ENCODE results near the gene CNOT9.

The CNOT9 gene

DNA sequence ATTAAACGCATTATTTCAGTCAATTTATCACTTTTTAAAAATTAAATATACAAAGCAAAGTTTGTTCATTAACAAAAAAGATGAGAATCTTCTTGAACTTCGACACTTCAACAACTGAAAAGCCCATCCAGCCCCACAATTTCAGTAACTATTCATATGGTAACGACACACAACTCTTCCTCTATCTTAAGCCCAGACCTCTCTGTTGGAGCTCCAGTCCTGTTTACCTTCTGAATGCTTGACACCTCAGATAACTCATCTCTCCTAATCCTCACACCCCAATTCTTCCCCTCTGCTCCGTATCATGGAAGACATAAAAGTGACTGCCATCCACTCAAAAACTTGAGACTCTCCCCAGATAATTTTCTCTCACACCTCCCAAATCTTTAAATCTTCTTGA, 13.1 kb upstream of the CNOT9 start:
- no peak overlapping the region for H3K9ac ChIP-seq (ENCODE audit: low read depth, low read length, poor library complexity, severe bottlenecking)
- H3K36me3 ChIP-seq (ENCODE audit: insufficient read depth, low read length), result peaks cover 56% of the 10 kb centered on the region
- no peaks in the 10 kb centered on the region for H3K9me2 ChIP-seq (replicated peaks; ENCODE audit: low read depth, low read length)
- H3K4me3 ChIP-seq (ENCODE audit: low read length, poor library complexity, severe bottlenecking), result no peak overlapping the region
- H3K27me3 ChIP-seq (ENCODE audit: insufficient read depth, low read length, poor library complexity, severe bottlenecking), result no peaks in the 10 kb centered on the region
- TF ChIP-seq, protein P1, sequence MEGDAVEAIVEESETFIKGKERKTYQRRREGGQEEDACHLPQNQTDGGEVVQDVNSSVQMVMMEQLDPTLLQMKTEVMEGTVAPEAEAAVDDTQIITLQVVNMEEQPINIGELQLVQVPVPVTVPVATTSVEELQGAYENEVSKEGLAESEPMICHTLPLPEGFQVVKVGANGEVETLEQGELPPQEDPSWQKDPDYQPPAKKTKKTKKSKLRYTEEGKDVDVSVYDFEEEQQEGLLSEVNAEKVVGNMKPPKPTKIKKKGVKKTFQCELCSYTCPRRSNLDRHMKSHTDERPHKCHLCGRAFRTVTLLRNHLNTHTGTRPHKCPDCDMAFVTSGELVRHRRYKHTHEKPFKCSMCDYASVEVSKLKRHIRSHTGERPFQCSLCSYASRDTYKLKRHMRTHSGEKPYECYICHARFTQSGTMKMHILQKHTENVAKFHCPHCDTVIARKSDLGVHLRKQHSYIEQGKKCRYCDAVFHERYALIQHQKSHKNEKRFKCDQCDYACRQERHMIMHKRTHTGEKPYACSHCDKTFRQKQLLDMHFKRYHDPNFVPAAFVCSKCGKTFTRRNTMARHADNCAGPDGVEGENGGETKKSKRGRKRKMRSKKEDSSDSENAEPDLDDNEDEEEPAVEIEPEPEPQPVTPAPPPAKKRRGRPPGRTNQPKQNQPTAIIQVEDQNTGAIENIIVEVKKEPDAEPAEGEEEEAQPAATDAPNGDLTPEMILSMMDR (conservative IDR thresholded peaks at IDR 0.05; ENCODE audit: low read length), result no peak
- no peak for TF ChIP-seq EZH2phosphoT487 (IDR thresholded peaks at IDR 0.05; ENCODE audit: borderline replicate concordance)
- no peaks in the 10 kb centered on the region for H3F3A ChIP-seq (ENCODE audit: low read depth)
- no peak overlapping the region for H2AFZ ChIP-seq (ENCODE audit: low read length)
- peaks cover 10% of the 10 kb centered on the region for H3K4me1 ChIP-seq (ENCODE audit: insufficient read depth, low read length, poor library complexity, severe bottlenecking)
- H4K20me1 ChIP-seq (ENCODE audit: insufficient read depth, low read length, poor library complexity, severe bottlenecking), result peaks cover 2% of the 10 kb centered on the region
- no peaks in the 10 kb centered on the region for H3K9me3 ChIP-seq (ENCODE audit: insufficient read depth, low read depth, low read length)
- H3K79me2 ChIP-seq (ENCODE audit: insufficient read depth, low read length), result peaks cover 13% of the 10 kb centered on the region; the same call in 1 of the 2 replicates
- H3K4me2 ChIP-seq (ENCODE audit: low read depth, low read length, poor library complexity, severe bottlenecking), result no peak overlapping the region

DNA sequence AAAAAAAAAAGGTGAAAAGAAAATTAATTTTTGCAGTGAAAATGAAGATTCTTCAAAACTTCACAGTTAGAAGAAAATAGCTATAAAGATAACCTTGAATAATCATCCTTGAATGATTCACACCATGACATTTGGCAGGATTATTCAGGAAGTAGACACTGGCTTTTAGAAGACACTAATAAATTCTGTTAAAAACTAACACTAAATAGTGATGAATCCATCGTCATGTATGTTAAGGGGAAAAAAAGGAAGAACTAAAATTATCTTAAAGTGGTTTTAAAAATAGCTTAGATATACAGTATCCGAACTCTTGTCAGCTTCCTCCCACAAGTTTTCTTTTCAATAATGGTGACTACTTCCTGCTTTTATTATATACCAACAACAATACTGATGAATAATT, 10.7 kb upstream of the CNOT9 start:
- Histone ChIP-seq H3K9ac (ENCODE audit: low read depth, low read length, poor library complexity, severe bottlenecking) (no peak overlapping the region), H3K9me3 (ENCODE audit: insufficient read depth, low read depth, low read length) (no peaks in the 10 kb centered on the region), H3K4me2 (ENCODE audit: low read depth, low read length, poor library complexity, severe bottlenecking) (no peak overlapping the region), H3K79me2 (ENCODE audit: insufficient read depth, low read length) (peaks cover 26% of the 10 kb centered on the region), H3F3A (ENCODE audit: low read depth) (no peaks in the 10 kb centered on the region), H2AFZ (ENCODE audit: low read length) (no peak overlapping the region), H3K4me1 (ENCODE audit: insufficient read depth, low read length, poor library complexity, severe bottlenecking) (peaks cover 22% of the 10 kb centered on the region), H3K27me3 (ENCODE audit: insufficient read depth, low read length, poor library complexity, severe bottlenecking) (no peaks in the 10 kb centered on the region), H3K36me3 (ENCODE audit: insufficient read depth, low read length) (peaks cover 33% of the 10 kb centered on the region), H3K9me2 (replicated peaks; ENCODE audit: low read depth, low read length) (no peaks in the 10 kb centered on the region), H4K20me1 (ENCODE audit: insufficient read depth, low read length, poor library complexity, severe bottlenecking) (peaks cover 19% of the 10 kb centered on the region), H3K4me3 (ENCODE audit: low read length, poor library complexity, severe bottlenecking) (no peak overlapping the region)
- TF ChIP-seq, protein P1 (conservative IDR thresholded peaks at IDR 0.05; ENCODE audit: low read length), result no peak
- TF ChIP-seq EZH2phosphoT487 (IDR thresholded peaks at IDR 0.05; ENCODE audit: borderline replicate concordance), result no peak

DNA sequence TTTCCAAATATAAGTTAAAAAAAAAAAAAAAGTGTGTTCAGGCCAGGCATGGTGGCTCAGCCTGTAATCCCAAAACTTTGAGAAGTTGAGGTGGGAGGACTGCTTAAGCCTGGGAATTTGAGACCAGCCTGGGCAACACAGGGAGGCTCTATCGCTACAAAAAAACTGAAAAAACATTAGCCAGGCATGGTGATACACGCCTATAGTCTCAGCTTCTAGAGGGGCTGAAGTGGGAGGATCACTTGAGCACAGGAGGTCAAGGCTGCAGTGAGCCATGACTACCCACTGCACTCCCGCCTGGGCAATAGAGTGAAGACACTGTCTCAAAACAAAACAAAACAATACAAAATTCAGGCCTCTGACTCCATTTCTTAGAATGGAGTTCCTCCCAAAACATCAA, 9.7 kb upstream of the CNOT9 start:
- Histone ChIP-seq H3K9ac (ENCODE audit: low read depth, low read length, poor library complexity, severe bottlenecking) (peak overlapping the region; percentile 7), H3K4me1 (ENCODE audit: insufficient read depth, low read length, poor library complexity, severe bottlenecking) (peaks cover 26% of the 10 kb centered on the region), H3K4me3 (ENCODE audit: low read length, poor library complexity, severe bottlenecking) (no peak overlapping the region), H3F3A (ENCODE audit: low read depth) (no peaks in the 10 kb centered on the region), H3K79me2 (ENCODE audit: insufficient read depth, low read length) (peaks cover 37% of the 10 kb centered on the region), H3K36me3 (ENCODE audit: insufficient read depth, low read length) (peaks cover 26% of the 10 kb centered on the region; the same call in 1 of the 2 replicates), H3K27me3 (ENCODE audit: insufficient read depth, low read length, poor library complexity, severe bottlenecking) (no peaks in the 10 kb centered on the region), H3K9me2 (replicated peaks; ENCODE audit: low read depth, low read length) (no peaks in the 10 kb centered on the region), H2AFZ (ENCODE audit: low read length) (no peak overlapping the region), H3K9me3 (ENCODE audit: insufficient read depth, low read depth, low read length) (no peaks in the 10 kb centered on the region), H4K20me1 (ENCODE audit: insufficient read depth, low read length, poor library complexity, severe bottlenecking) (peaks cover 29% of the 10 kb centered on the region), H3K4me2 (ENCODE audit: low read depth, low read length, poor library complexity, severe bottlenecking) (no peak overlapping the region)
- TF ChIP-seq, protein P1 (conservative IDR thresholded peaks at IDR 0.05; ENCODE audit: low read length), result no peak
- TF ChIP-seq EZH2phosphoT487 (IDR thresholded peaks at IDR 0.05; ENCODE audit: borderline replicate concordance), result no peak

All from Loucy (cell line).